GM18519 (cell line): ENCODE measurements around the gene MAEA.
"Not testable (repeated sequence)": the region's sequence is repeated elsewhere in the genome, so short reads cannot be mapped to it uniquely, and the experiment has no call there.

ENCODE experiments used
- ATAC-seq: cut with Tn5 transposase; IDR thresholded peaks from one replicate; pipeline ENCODE4 v1.9.1; 2021; ENCODE audit warnings: mild to moderate bottlenecking, moderate library complexity; ENCODE audit not compliant: unreplicated experiment, low FRiP score

The MAEA gene

DNA sequence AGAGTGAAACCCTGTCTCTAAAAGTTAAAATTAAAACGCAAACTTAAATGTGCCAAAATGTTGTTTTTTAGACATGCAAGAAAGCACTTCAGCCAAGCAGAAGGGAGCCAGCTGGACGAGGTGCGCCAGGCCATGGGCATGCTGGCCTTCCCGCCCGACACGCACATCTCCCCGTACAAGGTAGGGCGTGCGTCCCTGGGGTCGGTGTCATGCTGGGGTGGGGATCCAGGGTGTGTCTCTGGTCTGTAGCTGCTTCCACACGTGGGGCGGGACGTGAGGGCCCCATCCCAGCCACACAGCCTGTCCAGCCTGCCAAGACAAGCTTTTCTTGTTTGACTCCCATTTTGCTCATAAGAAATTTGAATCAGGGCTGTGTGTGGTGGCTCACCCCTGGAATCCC lies 43.0 kb downstream of the MAEA start:
- ATAC-seq: no peak

DNA sequence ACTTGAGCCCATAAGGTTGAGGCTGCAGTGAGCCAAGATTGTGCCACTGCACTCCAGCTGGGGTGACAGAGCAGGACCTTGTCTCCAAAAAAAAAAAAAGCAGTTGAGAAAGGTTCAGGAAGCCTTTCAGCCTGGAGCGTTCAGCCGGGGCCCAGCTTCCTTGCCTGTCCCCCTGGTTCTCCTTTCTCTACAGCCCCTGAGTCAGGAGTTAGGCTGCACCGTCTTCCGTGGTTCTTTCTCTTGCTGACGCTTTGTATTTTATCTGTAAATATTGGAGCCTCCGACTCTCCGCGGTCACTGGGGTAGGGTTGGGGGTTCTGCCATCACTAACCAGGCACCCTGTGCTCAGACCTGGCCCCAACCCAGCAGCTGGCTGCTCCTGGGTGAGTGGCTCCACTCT lies 43.6 kb downstream of the MAEA start:
- ATAC-seq: no peak

DNA sequence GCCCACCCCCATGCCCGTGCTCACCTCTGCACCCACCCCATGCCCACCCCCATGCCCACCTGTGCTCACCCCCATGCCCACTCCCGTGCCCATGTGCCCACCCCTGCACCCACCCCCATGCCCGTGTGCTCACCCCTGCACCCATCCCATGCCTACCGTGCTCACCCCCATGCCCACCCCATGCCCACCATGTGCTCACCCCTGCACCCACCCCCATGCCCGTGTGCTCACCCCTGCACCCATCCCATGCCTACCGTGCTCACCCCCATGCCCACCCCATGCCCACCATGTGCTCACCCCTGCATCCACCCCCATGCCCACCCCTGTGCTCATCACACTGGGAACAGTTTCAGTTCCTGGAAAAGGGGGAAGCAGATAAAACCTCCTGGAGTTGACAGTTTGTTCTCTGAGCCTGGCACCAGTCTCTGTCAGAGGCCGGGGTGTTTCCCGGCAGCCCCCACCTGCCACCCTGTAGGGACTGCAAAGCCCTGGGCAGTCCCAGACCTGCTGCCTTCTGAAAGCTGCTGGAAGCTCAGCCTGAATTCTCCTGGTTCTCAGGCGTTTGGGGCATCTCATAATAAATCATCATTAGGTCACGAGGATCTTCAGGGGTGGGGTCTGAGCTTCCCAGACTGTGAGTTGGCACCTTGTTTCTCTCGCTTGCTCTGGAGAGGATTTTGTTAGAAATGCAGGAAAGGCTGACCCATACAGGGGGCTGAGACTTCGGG lies 44.3 kb downstream of the MAEA start:
- ATAC-seq: not testable (repeated sequence)

DNA sequence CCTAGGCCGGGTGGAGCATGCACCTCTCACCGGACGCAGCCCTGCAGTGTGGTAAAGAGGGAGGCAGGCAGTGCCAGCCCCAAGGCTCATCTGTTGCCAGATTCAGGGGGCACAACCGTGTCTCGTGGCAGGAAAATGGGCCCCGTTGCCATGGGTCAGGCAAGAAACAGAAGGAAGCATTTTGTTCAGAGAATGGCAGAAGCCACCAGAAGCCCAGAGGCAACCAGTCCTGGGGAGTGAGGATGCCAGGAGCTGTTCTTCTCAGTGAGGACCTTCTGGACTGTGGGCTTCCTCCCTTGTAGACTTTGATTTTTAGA lies 44.8 kb downstream of the MAEA start:
- ATAC-seq: no peak

DNA sequence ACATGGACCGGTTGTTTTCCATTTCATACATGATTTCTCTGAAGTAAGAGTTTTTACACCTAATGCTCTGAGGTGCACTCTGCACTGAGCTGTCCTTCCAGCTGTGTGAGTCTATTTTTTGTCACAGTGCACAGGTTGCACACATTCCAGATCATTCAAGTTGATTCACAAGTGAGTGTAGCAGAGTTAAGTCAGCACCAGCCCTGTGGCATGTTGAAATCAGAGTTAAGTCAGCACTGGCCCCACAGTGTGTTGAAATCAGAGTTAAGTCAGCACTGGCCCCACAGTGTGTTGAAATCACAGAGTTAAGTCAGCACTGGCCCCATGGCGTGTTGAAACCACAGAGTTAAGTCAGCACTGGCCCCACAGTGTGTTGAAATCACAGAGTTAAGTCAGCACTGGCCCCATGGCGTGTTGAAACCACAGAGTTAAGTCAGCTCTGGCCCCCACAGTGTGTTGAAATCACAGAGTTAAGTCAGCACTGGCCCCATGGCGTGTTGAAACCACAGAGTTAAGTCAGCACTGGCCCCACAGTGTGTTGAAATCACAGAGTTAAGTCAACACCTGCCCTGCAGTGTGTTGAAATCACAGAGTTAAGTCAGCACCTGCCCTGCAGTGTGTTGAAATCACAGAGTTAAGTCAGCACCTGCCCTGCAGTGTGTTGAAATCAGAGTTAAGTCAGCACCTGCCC lies 45.6 kb downstream of the MAEA start:
- ATAC-seq: not testable (repeated sequence)

DNA sequence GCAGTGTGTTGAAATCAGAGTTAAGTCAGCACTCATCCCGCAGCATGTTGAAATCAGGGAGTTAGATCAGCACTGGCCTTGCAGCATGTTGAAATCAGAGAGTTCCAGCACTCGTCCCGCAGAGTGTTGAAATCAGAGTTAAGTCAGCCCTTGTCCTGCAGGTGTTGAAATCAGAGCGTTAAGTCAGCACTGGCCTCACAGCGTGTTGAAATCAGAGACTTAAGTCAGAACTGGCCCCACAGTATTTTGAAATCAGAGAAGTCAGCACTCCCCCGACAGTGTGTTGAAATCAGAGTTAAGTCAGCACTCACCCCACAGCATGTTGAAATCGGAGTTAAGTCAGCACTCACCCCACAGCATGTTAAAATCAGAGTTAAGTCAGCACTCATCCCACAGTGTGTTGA lies 46.4 kb downstream of the MAEA start:
- no peak for ATAC-seq

DNA sequence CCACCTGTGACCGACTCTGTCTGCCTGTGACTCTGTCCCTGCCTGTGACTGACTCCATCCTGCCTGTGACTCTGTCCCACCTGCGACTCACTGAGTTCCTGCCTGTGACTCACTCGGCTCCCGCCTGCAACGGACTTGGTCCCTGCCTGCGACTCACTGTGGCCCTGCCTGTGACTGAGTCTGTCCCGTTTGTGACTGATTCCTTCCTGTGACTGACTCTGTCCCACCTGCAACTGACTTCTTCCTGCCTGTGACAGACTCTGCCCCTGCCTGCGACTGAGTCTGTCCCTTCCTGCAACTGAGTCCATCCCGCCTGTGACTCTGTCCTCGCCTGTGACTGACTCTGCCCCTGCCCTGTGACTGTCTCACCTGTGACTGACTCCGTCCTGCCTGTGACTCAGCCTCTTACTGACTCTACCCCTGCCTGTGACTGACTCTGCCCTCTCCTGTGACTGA lies 47.7 kb downstream of the MAEA start:
- no peak for ATAC-seq

DNA sequence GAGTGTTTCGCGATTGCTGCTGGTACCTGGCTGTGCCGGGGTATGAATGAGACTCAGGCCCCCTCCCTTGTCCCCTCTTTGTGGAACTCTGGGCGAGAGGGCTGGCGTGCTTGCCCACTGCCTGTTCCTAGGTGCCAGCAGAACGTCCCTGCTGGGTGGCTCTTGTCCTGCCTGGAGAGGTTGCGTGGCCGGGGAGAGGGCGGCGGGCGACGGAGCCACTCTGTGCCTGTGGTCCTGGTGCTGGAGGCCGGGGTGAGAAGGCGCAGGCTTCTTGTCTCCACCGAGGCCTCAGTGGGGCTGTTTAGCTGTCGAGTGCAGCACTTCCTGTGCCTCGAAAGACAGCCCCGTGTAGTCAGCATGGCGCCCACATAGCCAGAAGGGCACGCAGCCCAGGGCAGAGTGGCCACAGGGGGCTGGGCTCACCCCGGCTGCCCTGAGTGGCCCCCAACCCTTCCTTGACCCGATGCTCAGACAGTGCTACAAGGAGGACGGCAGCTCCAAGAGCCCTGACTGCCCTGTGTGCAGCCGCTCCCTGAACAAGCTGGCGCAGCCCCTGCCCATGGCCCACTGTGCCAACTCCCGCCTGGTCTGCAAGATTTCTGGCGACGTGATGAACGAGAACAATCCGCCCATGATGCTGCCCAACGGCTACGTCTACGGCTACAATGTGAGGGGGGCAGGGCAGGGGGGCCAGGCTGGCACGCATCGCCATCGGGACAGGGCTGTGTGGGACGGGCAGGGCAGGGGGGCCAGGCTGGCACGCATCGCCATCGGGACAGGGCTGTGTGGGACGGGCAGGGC lies 48.5 kb downstream of the MAEA start:
- no peak for ATAC-seq

DNA sequence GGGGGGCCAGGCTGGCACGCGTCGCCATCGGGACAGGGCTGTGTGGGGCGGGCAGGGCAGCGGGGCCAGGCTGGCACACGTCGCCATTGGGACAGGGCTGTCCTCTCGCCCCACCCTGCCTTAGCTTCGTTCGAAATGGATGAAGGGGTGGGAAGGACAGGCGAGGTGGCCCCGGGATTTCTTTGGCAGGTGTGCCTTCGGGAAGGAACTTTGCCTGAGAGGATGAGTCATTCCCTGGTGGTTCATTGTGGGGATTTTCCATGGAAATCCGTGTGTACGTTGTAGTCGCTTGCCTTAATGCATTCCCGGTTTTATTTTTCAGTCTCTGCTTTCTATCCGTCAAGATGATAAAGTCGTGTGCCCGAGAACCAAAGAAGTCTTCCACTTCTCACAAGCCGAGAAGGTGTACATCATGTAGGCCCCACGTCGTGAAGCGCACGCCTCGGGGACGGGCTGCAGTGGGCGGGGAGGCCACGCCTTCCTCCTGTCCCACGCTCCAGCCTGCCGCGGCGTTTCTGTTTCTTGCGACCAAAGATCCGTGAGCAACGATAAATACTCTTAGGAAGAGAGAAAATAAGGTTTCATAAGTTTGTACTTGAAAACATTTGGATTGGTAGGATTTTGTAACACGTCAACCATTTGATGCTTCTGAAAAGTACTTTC lies 49.2 kb downstream of the MAEA start:
- ATAC-seq: no peak

DNA sequence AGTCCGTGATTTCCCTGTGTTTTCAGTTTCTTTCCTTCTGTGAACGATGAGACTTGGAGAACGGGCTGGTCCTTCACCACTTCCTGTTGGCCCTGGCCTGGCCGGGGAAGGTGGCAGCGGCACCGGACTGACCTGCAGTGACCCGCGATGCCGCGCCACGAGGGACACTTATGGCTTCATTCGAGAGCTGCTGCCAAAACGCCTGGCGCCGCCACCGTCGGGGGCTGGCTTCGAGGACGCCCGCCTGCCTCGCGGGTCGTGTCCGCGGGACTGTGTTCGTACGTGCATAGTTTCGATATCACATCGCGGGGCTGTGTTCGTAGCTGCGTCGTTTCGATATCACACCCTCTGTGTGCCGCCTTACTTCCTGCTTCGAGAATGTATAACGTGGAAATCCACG lies 49.8 kb downstream of the MAEA start:
- ATAC-seq: no peak

DNA sequence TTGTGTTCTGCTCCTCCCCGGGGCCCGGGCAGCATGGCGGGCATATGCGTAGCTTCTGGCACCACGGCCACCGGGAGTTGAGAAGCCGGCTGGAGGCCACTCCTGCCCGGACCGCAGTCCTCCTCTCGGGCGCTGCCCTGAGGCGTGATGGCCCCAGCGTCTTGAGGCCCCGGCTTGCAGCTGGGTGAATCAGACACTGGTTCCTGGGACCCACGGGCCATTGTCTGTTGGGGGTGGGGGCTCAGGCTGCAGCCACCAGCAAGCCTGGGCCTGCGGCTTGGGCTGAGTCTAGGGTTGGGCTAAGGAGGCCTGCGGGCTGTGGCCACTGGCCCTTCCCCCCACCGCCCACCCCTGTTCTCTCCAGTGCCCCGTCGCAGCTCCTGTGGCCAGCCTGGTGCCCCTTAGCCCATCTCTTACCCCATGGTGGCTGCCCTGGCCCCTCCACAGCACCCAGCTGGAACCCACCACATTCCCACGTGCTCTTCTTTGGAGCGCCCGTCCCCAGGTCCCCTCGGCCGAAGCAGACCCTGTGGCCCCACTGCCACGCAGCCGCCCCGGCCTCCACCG lies 50.6 kb downstream of the MAEA start:
- no peak for ATAC-seq

DNA sequence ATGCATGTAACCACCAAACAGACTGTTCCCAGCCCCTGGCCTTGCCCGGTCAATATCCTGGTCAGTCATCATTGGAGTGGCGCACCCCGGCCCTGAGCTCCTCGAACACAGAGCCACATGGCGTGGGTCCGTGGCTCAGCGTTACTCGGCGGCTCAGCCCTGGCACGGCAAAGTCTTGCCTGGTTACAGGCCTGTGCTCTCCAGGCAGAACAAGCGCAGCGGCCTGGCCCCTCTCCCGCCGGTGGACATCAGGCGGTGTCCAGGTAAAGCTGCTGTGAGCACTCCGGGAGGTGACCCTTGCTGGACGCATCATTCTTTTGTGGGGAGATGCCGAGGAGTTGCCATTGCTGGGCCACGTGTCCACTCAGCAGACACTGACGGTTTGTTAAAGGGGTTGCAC lies 51.2 kb downstream of the MAEA start:
- ATAC-seq: no peak

DNA sequence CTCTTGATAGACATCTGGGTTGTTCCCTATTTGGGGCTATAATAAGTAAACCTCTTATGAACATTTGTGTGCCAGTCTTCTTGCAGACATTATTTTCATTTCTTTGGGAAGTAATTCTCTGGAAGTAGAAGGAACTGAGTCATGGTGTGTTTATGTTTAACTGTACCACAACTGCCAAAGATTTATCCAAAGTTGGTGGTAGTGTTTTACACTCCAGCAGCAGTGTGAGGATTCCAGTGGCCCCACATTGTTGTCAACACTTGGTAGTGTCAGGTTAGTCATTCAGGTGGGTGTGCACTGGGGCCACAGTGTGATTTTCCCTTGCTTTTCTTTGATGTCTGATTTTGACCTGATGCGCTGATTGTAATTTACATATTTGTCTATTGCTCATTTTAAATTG lies 52.3 kb downstream of the MAEA start:
- ATAC-seq: no peak

DNA sequence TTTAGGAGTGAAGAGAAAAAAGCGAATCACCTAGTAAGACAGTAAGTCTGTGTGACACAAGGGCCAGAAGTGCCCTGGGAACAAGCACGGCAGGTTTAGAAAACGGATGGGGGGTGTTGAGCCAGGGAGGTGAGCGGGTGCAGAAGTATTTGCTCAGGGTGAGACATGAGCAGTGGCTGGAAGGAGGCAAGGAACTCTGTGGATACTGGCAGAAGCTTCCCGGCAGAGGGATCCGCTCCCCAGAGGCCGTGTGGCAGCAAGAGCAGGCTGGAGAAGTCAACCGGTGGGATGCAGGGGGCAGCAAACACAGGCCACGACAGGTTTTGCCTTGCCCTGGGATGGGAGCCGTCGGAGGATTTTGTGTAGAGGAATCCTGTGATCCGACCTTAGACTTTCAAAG lies 55.0 kb downstream of the MAEA start:
- ATAC-seq: no peak

DNA sequence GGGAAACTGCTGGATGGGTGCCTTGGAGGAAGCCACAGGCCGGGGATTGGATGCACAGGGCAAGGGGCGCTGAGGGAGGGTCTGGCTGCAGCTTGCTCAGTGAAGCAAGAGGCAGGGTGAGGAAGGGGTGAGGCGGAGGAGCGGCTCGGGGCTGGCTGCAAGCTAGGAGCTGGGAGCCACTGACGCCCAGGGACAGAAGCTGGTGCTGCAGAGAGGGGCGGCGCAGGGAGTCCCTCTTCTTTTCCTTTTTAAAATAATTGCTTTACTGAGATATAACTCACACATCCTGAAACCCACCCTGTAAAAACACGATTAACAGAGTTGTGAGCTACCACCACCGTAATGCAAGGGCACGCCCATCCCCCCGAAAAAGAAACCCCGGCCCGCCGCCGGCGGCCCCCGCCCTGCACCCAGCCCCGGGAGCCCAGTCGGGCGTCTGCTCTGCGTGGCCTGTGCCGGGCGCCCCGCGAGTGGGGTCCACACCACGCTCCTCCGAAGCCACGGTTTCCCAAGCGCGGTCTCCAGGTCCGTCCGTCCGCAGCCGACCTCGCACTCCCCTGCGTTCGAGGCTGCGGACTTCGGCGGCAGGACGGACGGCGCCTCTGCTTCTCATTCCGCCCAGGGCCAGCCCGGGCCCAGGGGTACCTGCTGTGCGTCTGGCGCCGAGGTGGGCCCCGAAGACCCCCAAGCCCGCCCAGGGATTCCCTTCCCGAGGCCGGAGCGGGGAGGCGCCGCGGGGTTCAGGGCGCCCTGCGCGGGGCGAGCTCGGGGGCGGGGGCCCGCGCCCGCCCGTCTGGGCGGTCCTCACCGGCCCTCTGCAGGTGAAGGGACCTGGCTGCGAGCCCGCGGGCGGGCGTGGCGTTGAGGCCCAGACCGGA lies 56.5 kb downstream of the MAEA start:
- ATAC-seq: peak; percentile 22

DNA sequence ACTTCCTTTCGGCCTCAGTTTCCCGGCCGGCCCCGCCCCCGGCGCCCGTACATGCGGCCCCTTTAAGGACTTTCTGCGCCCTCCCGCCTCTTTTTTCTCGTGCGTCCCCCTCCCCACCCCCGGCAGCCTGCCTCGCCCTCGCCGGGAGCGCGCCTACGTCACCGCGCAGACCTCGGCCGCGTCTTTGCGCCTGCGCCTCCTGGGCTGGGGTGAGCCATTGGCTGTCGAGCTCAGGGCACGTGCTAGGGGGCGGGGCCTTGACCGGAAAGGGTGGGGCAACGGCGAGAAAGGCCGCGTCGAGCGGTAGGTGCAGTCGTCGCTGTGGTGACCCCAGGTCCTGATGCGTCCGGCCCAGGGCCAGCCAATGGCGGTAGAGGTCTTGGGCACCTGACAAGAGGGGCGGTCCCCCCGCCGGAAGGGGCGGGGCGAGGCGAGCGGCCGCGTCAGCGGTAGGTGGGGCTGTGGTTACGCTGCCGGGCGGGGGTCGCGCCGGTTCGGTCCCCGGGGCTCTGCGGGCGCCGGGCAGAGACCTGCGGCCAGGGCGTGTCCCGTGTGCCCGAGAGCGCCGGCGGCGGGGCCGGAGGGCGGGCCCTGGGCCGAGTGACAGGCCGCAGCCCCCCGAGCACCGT lies 57.2 kb downstream of the MAEA start, which contains the start of gene UVSSA:
Gene UVSSA, plus strand, starts transcription at position 428 of the 629 bp plus-strand sequence. CDS start 884 bp downstream, outside the sequence.
- ATAC-seq: peak; percentile 88

DNA sequence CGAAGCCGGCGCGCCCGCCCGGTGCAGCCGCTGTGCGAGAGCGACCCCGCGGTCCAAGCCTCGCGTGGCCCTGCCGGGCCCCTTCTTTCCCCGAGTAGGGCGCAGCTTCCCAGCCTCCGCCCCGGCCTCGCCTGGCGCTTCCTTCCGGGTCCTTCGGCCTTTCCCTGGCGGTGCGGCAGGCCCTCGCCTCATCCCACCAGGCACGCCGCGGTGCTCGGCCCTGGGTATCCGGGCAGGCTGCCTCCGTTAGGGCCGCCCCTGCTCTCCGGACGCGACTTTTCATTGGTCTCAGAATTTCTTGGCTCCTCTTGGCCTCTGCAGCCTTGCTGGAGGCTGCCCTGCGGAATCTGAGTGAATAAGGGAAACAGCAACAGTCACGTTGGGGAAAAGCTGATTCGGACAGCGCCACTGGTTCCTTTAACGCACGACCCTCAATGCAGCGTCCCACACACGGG lies 57.7 kb downstream of the MAEA start:
- ATAC-seq: peak; percentile 23

DNA sequence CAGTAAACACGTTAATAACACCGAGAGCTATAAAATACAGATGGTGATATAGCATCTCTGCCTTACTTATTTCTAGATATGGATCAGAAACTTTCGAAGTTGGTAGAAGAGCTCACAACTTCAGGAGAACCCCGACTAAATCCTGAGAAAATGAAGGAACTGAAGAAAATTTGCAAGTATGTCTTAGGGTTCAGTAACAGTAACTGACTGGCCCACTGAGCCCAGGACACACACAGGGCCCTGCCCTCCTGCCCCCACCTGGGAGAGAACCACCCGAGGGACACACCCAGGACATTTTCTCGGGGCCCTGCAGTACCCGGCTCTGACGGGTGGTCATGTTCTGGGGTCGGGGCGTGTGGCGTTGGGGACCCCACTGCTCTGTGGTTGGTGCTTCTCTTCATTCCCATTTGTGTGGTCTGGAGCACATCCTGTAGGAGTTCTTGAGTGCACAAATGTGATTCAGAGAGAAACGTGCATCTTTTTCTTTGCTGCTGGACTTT lies 58.4 kb downstream of the MAEA start:
- ATAC-seq: no peak

DNA sequence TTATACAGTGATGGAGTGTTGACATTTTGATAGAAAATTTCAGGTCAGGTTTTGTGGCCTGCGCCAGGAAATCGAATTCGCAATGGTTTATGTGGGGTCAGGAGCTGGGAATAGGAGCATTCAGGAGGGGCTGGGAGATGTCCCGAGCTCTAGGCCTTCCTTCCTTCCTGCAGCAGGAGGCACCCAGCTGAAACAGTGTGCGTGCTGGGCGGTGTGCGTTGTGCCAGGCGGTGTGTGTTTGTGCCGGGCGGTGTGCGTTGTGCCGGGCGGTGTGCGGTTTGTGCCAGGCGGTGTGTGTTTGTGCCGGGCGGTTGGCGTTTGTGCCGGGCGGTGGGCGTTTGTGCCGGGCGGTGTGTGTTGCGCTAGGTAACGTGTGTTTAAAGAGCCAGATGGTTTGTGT lies 59.1 kb downstream of the MAEA start:
- ATAC-seq: no peak
